Neural cell (in vitro differentiated cells): ENCODE measurements around the gene A2M. TPM values are rescaled to one million over a fixed set of nuclear protein-coding genes. Genes with fewer than 3 reads are reported as not detected.

Experiments used
- H2AFZ ChIP-seq: fragments of 200-600, 300-800 bp; sonication (generic), shearing (Covaris generic); 2 replicates; pipeline ENCODE4 v1.6.0; 2014; ENCODE audit warnings: low read depth, mild to moderate bottlenecking, antibody characterized with exemption, low read length, moderate library complexity
- H3F3A ChIP-seq: fragments of 200-600 bp; shearing (Covaris generic); 2 replicates; pipeline ENCODE4 v1.6.1; 2016; ENCODE audit warnings: mild to moderate bottlenecking, moderate library complexity, mixed read lengths, antibody characterized with exemption, low read length; ENCODE audit not compliant: insufficient read depth, poor library complexity, severe bottlenecking
- H3K27ac ChIP-seq: fragments of 200-600, 300-800 bp; sonication (generic), shearing (Covaris generic); 2 replicates; pipeline ENCODE4 v1.5.1; 2014; ENCODE audit warnings: mild to moderate bottlenecking, low read length, moderate library complexity
- H3K27me3 ChIP-seq: fragments of 300-800, 200-600 bp; sonication (generic), shearing (Covaris generic); 2 replicates; pipeline ENCODE4 v1.6.0; 2014; ENCODE audit warnings: mild to moderate bottlenecking, low read depth, low read length, moderate library complexity; ENCODE audit not compliant: insufficient read depth
- H3K36me3 ChIP-seq: fragments of 300-800, 200-600 bp; sonication (generic), shearing (Covaris generic); 2 replicates; pipeline ENCODE4 v1.5.1; 2014; ENCODE audit warnings: mild to moderate bottlenecking, antibody characterized with exemption, low read length, moderate library complexity; ENCODE audit not compliant: insufficient read depth
- H3K4me2 ChIP-seq: fragments of 300-800, 200-600 bp; sonication (generic), shearing (Covaris generic); 2 replicates; pipeline ENCODE4 v1.6.0; 2014; ENCODE audit warnings: mild to moderate bottlenecking, low read length
- H3K4me3 ChIP-seq: fragments of 300-800, 200-600 bp; sonication (generic), shearing (Covaris generic); 2 replicates; pipeline ENCODE4 v1.5.1; 2014; ENCODE audit warnings: mild to moderate bottlenecking, low read length, moderate library complexity
- H3K79me2 ChIP-seq: fragments of 200-600 bp; shearing (Covaris generic); replicated peaks from 2 replicates; pipeline ENCODE4 v1.6.0; 2014; ENCODE audit warnings: mild to moderate bottlenecking, low read length, moderate library complexity; ENCODE audit not compliant: insufficient read depth
- H3K9ac ChIP-seq: fragments of 300-800, 200-600 bp; sonication (generic), shearing (Covaris generic); 2 replicates; pipeline ENCODE4 v1.6.1; 2016; ENCODE audit warnings: mild to moderate bottlenecking, low read length, mixed read lengths
- H3K9me2 ChIP-seq: fragments of 200-600 bp; shearing (Covaris generic); 2 replicates; pipeline ENCODE4 v1.6.1; 2016; ENCODE audit warnings: mild to moderate bottlenecking, low read length, mixed read lengths; ENCODE audit not compliant: insufficient read depth
- H3K9me3 ChIP-seq: fragments of 200-600, 300-800 bp; sonication (generic), shearing (Covaris generic); 2 replicates; pipeline ENCODE4 v1.6.1; 2016; ENCODE audit warnings: mild to moderate bottlenecking, mixed run types, low read length, moderate library complexity, mixed read lengths
- H4K20me1 ChIP-seq: fragments of 200-600 bp; shearing (Covaris generic); 2 replicates; pipeline ENCODE4 v1.6.1; 2016; ENCODE audit warnings: mild to moderate bottlenecking, mixed run types; ENCODE audit not compliant: insufficient read depth
- EP300 ChIP-seq: fragments of 450-650 bp; conservative IDR thresholded peaks from 2 replicates; pipeline ENCODE4 v1.6.1; 2014; ENCODE audit warnings: antibody characterized with exemption, mild to moderate bottlenecking, moderate library complexity; ENCODE audit not compliant: poor library complexity, severe bottlenecking
- EZH2 ChIP-seq: fragments of 200-600, 300-800 bp; shearing (Covaris generic), sonication (generic); IDR thresholded peaks from 2 replicates; pipeline ENCODE4 v1.6.1; 2014; ENCODE audit warnings: antibody characterized with exemption, low read length, borderline replicate concordance, mild to moderate bottlenecking; ENCODE audit not compliant: insufficient read depth, poor library complexity, severe bottlenecking
- MXI1 ChIP-seq: fragments of 450-650 bp; conservative IDR thresholded peaks from 2 replicates; pipeline ENCODE4 v1.6.1; 2014; ENCODE audit warnings: antibody characterized with exemption, mild to moderate bottlenecking; ENCODE audit not compliant: poor library complexity, severe bottlenecking
- POLR2AphosphoS5 ChIP-seq: IDR thresholded peaks from 2 replicates; pipeline ENCODE4 v1.6.1; 2012
- RAD21 ChIP-seq: fragments of 450-650 bp; conservative IDR thresholded peaks from 2 replicates; pipeline ENCODE4 v1.6.1; 2014; ENCODE audit warnings: antibody characterized with exemption, mild to moderate bottlenecking, moderate library complexity
- SMC3 ChIP-seq: fragments of 450-650 bp; conservative IDR thresholded peaks from 2 replicates; pipeline ENCODE4 v1.6.1; 2014; ENCODE audit warnings: antibody characterized with exemption, mild to moderate bottlenecking, moderate library complexity; ENCODE audit not compliant: poor library complexity
- TAF1 ChIP-seq: IDR thresholded peaks from 2 replicates; pipeline ENCODE4 v1.6.1; 2012; ENCODE audit warnings: low read depth
- polyA plus RNA-seq: library from polyadenylated mRNA; depleted of rRNA; stranded (reverse); fragments of >200 nt; gene quantifications from 2 replicates; pipeline ENCODE4 v1.2.3, GENCODE V29; 2014
- TF ChIP-seq, protein P1 (sequence below): fragments of 450-650 bp; IDR thresholded peaks from 2 replicates; pipeline ENCODE4 v1.5.1; 2014; ENCODE audit warnings: antibody characterized with exemption, mild to moderate bottlenecking, moderate library complexity; ENCODE audit not compliant: poor library complexity, severe bottlenecking
- TF ChIP-seq, protein P2 (sequence below): IDR thresholded peaks from 2 replicates; pipeline ENCODE4 v1.6.1; 2012; ENCODE audit warnings: borderline replicate concordance

The A2M gene
- polyA plus RNA-seq, 1 donor from 2014 or later = 0.09 TPM

DNA sequence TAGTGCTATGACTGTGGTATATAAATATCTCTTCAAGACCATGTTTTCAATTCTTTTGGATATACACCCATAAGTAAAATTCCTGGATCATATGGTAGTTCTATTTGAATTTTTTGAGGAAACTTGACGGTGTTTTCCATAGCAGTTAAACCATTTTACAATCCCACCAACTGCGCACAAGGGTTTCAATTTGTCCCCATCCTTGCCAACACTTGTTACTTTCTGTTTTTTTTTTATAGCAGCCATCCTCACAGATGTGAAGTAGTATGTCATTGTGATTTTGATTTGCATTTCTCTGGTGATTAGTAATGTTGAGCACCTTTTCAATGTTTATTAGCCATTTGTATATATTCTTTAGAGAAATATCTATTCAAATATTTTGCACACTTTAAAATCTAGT lies 14.5 kb upstream of the A2M start:
- Histone ChIP-seq H3K4me2 (no peak overlapping the region), H4K20me1 (no peaks in the 10 kb centered on the region), H3K9ac (no peak overlapping the region), H3F3A (no peaks in the 10 kb centered on the region), H3K4me3 (no peak overlapping the region), H3K27me3 (no peaks in the 10 kb centered on the region), H3K9me3 (no peaks in the 10 kb centered on the region), H2AFZ (no peak overlapping the region), H3K36me3 (no peaks in the 10 kb centered on the region), H3K9me2 (no peaks in the 10 kb centered on the region), H3K27ac (no peak overlapping the region), H3K79me2 (no peaks in the 10 kb centered on the region)
- TF ChIP-seq POLR2AphosphoS5 (no peak), TAF1 (no peak), EP300 (no peak), MXI1 (no peak), SMC3 (no peak), EZH2 (no peak), RAD21 (no peak)
- TF ChIP-seq, protein P1, sequence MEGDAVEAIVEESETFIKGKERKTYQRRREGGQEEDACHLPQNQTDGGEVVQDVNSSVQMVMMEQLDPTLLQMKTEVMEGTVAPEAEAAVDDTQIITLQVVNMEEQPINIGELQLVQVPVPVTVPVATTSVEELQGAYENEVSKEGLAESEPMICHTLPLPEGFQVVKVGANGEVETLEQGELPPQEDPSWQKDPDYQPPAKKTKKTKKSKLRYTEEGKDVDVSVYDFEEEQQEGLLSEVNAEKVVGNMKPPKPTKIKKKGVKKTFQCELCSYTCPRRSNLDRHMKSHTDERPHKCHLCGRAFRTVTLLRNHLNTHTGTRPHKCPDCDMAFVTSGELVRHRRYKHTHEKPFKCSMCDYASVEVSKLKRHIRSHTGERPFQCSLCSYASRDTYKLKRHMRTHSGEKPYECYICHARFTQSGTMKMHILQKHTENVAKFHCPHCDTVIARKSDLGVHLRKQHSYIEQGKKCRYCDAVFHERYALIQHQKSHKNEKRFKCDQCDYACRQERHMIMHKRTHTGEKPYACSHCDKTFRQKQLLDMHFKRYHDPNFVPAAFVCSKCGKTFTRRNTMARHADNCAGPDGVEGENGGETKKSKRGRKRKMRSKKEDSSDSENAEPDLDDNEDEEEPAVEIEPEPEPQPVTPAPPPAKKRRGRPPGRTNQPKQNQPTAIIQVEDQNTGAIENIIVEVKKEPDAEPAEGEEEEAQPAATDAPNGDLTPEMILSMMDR = no peak
- TF ChIP-seq, protein P2, sequence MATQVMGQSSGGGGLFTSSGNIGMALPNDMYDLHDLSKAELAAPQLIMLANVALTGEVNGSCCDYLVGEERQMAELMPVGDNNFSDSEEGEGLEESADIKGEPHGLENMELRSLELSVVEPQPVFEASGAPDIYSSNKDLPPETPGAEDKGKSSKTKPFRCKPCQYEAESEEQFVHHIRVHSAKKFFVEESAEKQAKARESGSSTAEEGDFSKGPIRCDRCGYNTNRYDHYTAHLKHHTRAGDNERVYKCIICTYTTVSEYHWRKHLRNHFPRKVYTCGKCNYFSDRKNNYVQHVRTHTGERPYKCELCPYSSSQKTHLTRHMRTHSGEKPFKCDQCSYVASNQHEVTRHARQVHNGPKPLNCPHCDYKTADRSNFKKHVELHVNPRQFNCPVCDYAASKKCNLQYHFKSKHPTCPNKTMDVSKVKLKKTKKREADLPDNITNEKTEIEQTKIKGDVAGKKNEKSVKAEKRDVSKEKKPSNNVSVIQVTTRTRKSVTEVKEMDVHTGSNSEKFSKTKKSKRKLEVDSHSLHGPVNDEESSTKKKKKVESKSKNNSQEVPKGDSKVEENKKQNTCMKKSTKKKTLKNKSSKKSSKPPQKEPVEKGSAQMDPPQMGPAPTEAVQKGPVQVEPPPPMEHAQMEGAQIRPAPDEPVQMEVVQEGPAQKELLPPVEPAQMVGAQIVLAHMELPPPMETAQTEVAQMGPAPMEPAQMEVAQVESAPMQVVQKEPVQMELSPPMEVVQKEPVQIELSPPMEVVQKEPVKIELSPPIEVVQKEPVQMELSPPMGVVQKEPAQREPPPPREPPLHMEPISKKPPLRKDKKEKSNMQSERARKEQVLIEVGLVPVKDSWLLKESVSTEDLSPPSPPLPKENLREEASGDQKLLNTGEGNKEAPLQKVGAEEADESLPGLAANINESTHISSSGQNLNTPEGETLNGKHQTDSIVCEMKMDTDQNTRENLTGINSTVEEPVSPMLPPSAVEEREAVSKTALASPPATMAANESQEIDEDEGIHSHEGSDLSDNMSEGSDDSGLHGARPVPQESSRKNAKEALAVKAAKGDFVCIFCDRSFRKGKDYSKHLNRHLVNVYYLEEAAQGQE = no peak

DNA sequence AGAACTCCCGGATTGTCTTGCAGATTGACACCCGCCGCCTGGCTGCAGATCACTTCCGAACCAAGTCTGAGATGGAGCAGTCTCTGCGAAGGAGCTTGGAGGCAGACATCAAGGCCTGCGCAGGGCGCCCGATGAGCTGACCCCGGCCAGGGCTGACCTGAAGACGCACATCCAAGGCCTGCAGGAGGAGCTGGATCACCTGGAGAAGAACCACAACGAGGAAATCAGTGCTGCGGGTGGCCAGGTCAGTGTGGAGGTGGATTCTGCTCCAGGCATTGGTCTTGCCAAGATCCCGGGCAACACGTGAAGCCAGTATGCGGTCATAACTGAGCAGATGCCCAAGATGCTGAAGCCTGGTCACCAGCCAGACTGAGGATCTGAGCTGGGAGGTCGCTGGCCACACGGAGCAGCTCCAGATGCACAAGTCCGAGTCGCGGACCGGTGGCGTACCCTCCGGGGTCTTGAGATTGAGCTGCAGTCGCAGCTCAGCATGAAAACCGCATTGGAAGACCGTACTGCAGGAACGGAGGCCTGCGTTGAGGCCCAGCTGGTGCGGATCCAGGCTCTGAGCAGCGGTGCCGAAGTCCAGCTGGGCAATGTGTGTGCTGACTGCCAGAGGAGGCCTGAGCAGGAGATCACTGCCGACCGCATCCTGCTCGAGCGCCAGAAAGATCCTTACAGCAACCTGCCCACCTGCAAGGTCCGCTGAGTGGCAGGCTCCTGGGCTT lies 12.4 kb upstream of the A2M start:
- H3K79me2 ChIP-seq = no peaks in the 10 kb centered on the region
- no peaks in the 10 kb centered on the region for H4K20me1 ChIP-seq
- no peaks in the 10 kb centered on the region for H3K27me3 ChIP-seq
- no peaks in the 10 kb centered on the region for H3K9me3 ChIP-seq
- no peaks in the 10 kb centered on the region for H3K9me2 ChIP-seq
- H3K27ac ChIP-seq = no peak overlapping the region
- H3K36me3 ChIP-seq = no peaks in the 10 kb centered on the region
- no peak overlapping the region for H3K4me2 ChIP-seq
- H2AFZ ChIP-seq = no peak overlapping the region
- no peak for TF ChIP-seq TAF1
- H3K9ac ChIP-seq = no peak overlapping the region
- no peaks in the 10 kb centered on the region for H3F3A ChIP-seq
- H3K4me3 ChIP-seq = no peak overlapping the region

DNA sequence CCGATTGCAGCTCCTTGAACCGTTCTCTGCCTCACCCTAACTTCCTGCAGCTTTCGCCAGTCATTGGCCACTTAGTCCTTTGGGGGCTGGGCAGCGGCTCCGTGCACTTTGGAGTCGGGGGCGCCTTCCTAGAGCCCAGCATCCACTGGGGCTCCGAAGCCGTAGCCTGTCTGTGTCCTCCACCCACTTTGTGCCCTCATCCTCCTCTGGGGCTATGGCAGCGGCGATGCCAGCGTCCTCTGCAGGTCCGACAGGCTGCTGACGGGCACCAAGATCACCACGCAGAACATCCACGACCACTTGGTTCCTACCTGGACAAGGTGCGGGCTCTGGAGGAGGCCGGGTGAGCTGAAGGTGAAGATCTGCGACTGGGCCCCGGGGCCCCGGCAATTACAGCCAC lies 11.8 kb upstream of the A2M start:
- H3K9me3 ChIP-seq = no peaks in the 10 kb centered on the region
- no peaks in the 10 kb centered on the region for H3F3A ChIP-seq
- TF ChIP-seq EP300 (no peak), RAD21 (no peak), SMC3 (no peak), TAF1 (no peak)
- H3K79me2 ChIP-seq = no peaks in the 10 kb centered on the region
- no peaks in the 10 kb centered on the region for H3K9me2 ChIP-seq
- no peak overlapping the region for H3K4me2 ChIP-seq
- no peak overlapping the region for H2AFZ ChIP-seq
- H4K20me1 ChIP-seq = no peaks in the 10 kb centered on the region
- H3K27me3 ChIP-seq = no peaks in the 10 kb centered on the region
- H3K4me3 ChIP-seq = no peak overlapping the region
- no peaks in the 10 kb centered on the region for H3K36me3 ChIP-seq
- H3K9ac ChIP-seq = no peak overlapping the region
- H3K27ac ChIP-seq = no peak overlapping the region
